Heart left ventricle (tissue), 13 donors: ENCODE data around the gene DISP2.

ENCODE experiments used
- POLR2A ChIP-seq, 2 donors: fragments of 450-650 bp; IDR thresholded peaks; one replicate each; pipeline ENCODE4 v1.6.1; 2017; ENCODE audit warnings: antibody characterized with exemption in 2 of 2, mild to moderate bottlenecking in 2 of 2, moderate library complexity in 2 of 2
- TF ChIP-seq, protein P1 (sequence below), 12 donors: fragments of 200-600 bp; sonication (generic) in 4 of 12; IDR thresholded peaks; one replicate each; pipeline versions ENCODE4 v1.5.0 to v1.8.0; 2018 to 2022; ENCODE audit warnings: antibody characterized with exemption in 12 of 12, mild to moderate bottlenecking in 5 of 12
- donor health status: ischemic (EF 13 %, LVEDD 7.1; RV severe dilation, severe dysfunction).
- donor health status: DM: no; HTN: yes; CAD: no.
- donor health status: DM: no; HTN: no; CAD: no.
- donor health status: ischemic (EF 25% LVEDD 6.9; RV normal size, moderate dysfunction).
- donor health status: ischemic (EF 25% LVEDD 5.7; RV mildly dilated, moderate dysfunction).
- donor health status: ischemic (EF 35%, LVEDD 5.7; RV mildly dilated, moderate dysfunction).
- donor health status: nonischemic (EF 11% LVEDD 7.7; RV severe dilation, severe dysfunction).
- donor health status: DM: yes; HTN: yes; CAD: no.
- donor health status: PGD.
- donor health status: ischemic (EF 29% LVEDD 5.4; RV normal size, mild dysfunction).
- donor health status: nonischemic (EF 23%, LVEDD 6.1; RV moderate dilation, normal function).

DNA sequence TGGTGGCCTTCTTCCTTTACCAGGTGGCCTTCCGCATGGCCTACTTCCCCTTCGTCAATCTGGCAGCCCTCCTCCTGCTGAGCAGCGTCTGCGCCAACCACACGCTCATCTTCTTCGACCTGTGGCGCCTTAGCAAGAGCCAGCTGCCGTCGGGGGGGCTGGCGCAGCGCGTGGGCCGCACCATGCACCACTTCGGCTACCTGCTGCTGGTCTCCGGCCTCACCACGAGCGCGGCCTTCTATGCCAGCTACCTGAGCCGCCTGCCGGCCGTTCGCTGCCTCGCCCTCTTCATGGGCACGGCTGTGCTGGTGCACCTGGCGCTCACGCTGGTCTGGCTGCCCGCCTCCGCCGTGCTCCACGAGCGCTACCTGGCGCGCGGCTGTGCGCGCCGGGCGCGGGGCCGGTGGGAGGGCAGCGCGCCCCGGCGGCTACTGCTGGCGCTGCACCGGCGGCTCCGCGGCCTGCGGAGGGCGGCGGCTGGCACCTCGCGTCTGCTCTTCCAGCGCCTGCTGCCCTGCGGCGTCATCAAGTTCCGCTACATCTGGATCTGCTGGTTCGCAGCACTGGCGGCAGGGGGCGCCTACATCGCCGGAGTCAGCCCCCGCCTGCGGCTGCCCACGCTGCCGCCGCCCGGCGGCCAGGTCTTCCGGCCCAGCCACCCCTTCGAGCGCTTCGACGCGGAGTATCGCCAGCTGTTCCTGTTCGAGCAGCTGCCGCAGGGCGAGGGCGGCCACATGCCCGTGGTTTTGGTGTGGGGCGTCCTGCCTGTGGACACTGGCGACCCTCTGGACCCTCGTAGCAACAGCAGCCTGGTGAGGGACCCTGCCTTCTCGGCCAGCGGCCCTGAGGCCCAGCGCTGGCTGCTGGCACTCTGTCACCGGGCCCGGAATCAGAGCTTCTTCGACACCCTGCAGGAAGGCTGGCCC lies 9.9 kb downstream of the DISP2 start:
- TF ChIP-seq, protein P1, sequence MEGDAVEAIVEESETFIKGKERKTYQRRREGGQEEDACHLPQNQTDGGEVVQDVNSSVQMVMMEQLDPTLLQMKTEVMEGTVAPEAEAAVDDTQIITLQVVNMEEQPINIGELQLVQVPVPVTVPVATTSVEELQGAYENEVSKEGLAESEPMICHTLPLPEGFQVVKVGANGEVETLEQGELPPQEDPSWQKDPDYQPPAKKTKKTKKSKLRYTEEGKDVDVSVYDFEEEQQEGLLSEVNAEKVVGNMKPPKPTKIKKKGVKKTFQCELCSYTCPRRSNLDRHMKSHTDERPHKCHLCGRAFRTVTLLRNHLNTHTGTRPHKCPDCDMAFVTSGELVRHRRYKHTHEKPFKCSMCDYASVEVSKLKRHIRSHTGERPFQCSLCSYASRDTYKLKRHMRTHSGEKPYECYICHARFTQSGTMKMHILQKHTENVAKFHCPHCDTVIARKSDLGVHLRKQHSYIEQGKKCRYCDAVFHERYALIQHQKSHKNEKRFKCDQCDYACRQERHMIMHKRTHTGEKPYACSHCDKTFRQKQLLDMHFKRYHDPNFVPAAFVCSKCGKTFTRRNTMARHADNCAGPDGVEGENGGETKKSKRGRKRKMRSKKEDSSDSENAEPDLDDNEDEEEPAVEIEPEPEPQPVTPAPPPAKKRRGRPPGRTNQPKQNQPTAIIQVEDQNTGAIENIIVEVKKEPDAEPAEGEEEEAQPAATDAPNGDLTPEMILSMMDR (IDR thresholded peaks at IDR 0.05), result peak; percentile 67 to 98 (median 86)
- peak in 1 of 2 donors; percentile 23 for TF ChIP-seq POLR2A (IDR thresholded peaks at IDR 0.05)
